ENCODE data around the gene PTPRG.
"Not testable (repeated sequence)": the region's sequence is repeated elsewhere in the genome, so short reads cannot be mapped to it uniquely, and the experiment has no call there.

DNA sequence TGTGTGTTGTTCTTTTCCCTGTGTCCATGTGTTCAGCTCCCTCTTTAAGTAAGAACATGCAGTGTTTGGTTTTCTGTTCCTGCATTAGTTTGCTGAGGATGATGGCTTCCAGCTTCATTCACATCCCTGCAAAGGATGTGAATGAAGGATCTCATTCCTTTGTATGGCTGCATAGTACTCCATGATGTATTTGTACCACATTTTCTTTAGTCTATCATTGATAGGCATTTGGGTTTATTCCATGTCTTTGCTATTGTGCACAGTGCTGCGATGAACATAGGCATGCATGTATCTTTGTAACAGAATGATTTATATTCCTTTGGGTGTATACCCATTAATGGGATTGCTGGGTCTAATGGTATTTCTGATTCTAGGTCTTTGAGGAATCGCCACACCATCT, 199.4 kb downstream of the PTPRG start:
- TF ChIP-seq, protein P1, sequence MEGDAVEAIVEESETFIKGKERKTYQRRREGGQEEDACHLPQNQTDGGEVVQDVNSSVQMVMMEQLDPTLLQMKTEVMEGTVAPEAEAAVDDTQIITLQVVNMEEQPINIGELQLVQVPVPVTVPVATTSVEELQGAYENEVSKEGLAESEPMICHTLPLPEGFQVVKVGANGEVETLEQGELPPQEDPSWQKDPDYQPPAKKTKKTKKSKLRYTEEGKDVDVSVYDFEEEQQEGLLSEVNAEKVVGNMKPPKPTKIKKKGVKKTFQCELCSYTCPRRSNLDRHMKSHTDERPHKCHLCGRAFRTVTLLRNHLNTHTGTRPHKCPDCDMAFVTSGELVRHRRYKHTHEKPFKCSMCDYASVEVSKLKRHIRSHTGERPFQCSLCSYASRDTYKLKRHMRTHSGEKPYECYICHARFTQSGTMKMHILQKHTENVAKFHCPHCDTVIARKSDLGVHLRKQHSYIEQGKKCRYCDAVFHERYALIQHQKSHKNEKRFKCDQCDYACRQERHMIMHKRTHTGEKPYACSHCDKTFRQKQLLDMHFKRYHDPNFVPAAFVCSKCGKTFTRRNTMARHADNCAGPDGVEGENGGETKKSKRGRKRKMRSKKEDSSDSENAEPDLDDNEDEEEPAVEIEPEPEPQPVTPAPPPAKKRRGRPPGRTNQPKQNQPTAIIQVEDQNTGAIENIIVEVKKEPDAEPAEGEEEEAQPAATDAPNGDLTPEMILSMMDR (IDR thresholded peaks at IDR 0.05), result not testable (repeated sequence)
- not testable (repeated sequence) for TF ChIP-seq POLR2A (IDR thresholded peaks at IDR 0.05)

All from right lobe of liver (tissue), 4 donors.